ENCODE data around the gene NXT2. TPM values are rescaled to one million over a fixed set of nuclear protein-coding genes. Genes with fewer than 3 reads are reported as not detected.
"Not testable (repeated sequence)": the region's sequence is repeated elsewhere in the genome, so short reads cannot be mapped to it uniquely, and the experiment has no call there.

The NXT2 gene
- total and polyA plus RNA-seq, 8 donors: 10.5 to 27.5 (median 21.7) TPM

- DNase-seq (no peak), ATAC-seq (no peak)
- Histone ChIP-seq H3K4me3 (no peak overlapping the region), H3K4me1 (no peaks in the 10 kb centered on the region), H3K27ac (peak overlapping the region in 1 of 2 donors; percentile 58), H3K9me3 (no peaks in the 10 kb centered on the region), H3K27me3 (peaks cover 0 to 4% of the 10 kb centered on the region in 2 donors), H3K36me3 (no peaks in the 10 kb centered on the region)
- intact Hi-C loops (cut with DNase I): no loop called here
- no peak for TF ChIP-seq CTCF (IDR thresholded peaks at IDR 0.05)
These were observed 3.0 kb upstream of the NXT2 start for GRCh38 chrX:109533631-109534030.

DNA sequence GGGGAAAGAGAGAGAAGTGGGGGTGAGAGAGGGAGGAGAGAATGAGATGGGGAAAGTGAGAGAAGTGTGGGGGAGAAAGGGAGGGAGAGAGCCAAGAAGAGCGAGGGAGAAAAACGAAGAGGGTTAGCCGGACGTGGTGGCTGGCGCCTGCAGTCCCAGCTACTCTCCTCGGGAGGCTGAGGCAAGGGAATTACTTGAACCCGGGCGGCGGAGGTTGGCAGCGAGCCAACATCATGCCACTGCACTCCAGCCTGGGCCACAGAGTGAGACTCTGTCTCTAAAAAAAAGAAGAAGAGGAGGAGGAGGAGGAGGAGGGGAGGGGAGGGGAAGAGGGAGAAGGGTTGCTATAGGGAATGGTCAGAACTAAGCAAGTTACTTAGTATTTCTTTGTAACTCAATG lies 1.7 kb upstream of the NXT2 start:
- Histone ChIP-seq H3K27ac (no peak overlapping the region), H3K27me3 (peaks cover 0 to 4% of the 10 kb centered on the region in 2 donors), H3K4me1 (no peaks in the 10 kb centered on the region), H3K36me3 (no peaks in the 10 kb centered on the region), H3K4me3 (no peak overlapping the region), H3K9me3 (no peaks in the 10 kb centered on the region)
- no peak for TF ChIP-seq CTCF (IDR thresholded peaks at IDR 0.05)
- intact Hi-C loops (cut with DNase I): no loop called here
- ATAC-seq: no peak
- DNase-seq: no peak

DNA sequence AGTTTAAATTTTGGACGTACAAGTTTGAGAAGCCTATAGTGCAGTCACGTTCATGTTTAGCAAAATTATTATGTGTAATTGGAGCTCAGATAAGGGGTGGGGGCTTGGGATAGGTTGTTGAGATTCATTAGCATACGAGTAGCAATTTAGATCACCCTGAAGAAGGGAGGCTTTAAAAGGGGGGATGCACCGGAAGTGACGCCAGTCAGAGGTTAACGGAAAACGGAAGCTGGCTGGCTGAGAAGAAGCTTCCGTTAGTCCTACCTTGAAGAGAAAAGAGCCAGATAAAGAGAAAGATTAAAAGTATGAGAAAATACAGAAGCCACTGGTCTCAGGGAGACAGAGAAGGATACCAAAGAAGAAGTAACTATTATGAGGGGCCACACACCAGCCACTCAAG lies 1.1 kb upstream of the NXT2 start:
- Histone ChIP-seq H3K4me1 (no peaks in the 10 kb centered on the region), H3K36me3 (no peaks in the 10 kb centered on the region), H3K4me3 (no peak overlapping the region), H3K27me3 (peaks cover 0 to 4% of the 10 kb centered on the region in 2 donors), H3K9me3 (no peaks in the 10 kb centered on the region), H3K27ac (no peak overlapping the region)
- no peak for TF ChIP-seq CTCF (IDR thresholded peaks at IDR 0.05)
- DNase-seq (no peak), ATAC-seq (no peak)
- intact Hi-C loops (cut with DNase I): no loop called here

DNA sequence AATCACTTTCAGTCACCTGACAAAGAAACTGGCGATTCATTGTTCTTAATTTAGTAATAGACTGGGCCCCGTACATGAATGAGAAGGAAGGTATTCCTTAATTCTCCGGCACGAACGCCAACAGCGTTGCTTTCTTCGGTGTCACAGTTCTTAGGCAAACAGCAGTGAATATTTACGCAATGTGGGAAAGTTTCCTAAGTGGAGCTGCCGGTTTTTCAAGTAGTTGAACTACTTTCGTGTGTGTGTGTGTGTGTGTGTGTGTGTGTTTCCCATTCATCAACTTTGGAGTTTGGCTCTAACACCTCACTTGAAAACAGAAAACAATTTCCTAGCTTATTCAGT lies 651 bp downstream of the NXT2 start:
- H3K36me3 ChIP-seq: no peaks in the 10 kb centered on the region
- ATAC-seq (peak; percentile 67), DNase-seq (peak in 3 of 4 donors; percentile 37 to 81 (median 70))
- H3K4me1 ChIP-seq: no peaks in the 10 kb centered on the region
- no peaks in the 10 kb centered on the region for H3K9me3 ChIP-seq
- intact Hi-C loops (cut with DNase I): no loop called here
- H3K27me3 ChIP-seq: no peaks in the 10 kb centered on the region
- H3K4me3 ChIP-seq: peak overlapping the region; percentile 18 to 48
- no peak for TF ChIP-seq CTCF (IDR thresholded peaks at IDR 0.05)
- H3K27ac ChIP-seq: peak overlapping the region; percentile 84 to 94

GRCh38 chrX:109539007-109539406 lies 2.4 kb downstream of the NXT2 start:
- H3K4me1 ChIP-seq; H3K27me3 ChIP-seq; H3K36me3 ChIP-seq; H3K4me3 ChIP-seq; H3K27ac ChIP-seq; H3K9me3 ChIP-seq; ATAC-seq; DNase-seq; intact Hi-C loops (cut with DNase I): not testable (repeated sequence)

DNA sequence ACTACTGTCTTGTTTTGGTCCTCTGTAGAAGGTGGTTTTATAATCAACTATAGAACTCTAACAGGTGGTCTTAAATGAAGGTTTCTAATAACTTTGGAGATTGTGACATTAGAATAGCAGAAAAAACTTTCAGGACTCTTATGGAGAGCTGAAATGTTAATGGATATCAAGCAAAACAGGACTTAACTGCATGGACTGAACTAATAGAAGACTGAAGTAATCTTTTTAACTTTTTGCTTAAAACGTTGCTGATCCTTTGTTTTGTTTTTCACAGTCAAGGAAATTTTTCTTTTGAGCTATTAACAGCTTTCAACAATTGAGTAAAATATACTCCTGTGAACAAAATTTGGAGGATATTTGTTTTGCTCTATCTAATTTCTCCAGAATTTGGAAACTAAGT lies 17.2 kb downstream of the NXT2 start:
- no peak for DNase-seq
- Histone ChIP-seq H3K9me3 (peaks cover 0 to 4% of the 10 kb centered on the region in 2 donors), H3K36me3 (no peaks in the 10 kb centered on the region), H3K27me3 (peaks cover 0 to 2% of the 10 kb centered on the region in 2 donors), H3K4me3 (no peak overlapping the region), H3K27ac (no peak overlapping the region), H3K4me1 (no peaks in the 10 kb centered on the region)
- intact Hi-C loops (cut with DNase I): no loop called here
- TF ChIP-seq CTCF (IDR thresholded peaks at IDR 0.05): no peak
- ATAC-seq: no peak

- H3K9me3 ChIP-seq; H3K36me3 ChIP-seq; intact Hi-C loops (cut with DNase I); H3K27ac ChIP-seq; H3K4me1 ChIP-seq; DNase-seq; H3K4me3 ChIP-seq; ATAC-seq; H3K27me3 ChIP-seq: not testable (repeated sequence)
These were observed 39.4 kb downstream of the NXT2 start for GRCh38 chrX:109576083-109576482.
